ENCODE measurements around the gene MYDGF.

- no peak for TF ChIP-seq SP1 (CRISPR knock-in tag; conservative IDR thresholded peaks at IDR 0.05)
- no peak for TF ChIP-seq ATF2 (CRISPR knock-in tag; IDR thresholded peaks at IDR 0.05; ENCODE audit: borderline replicate concordance, low read depth)
- TF ChIP-seq ELF4 (CRISPR knock-in tag; IDR thresholded peaks at IDR 0.05; ENCODE audit: low read depth), result no peak
- TF ChIP-seq, protein P1, sequence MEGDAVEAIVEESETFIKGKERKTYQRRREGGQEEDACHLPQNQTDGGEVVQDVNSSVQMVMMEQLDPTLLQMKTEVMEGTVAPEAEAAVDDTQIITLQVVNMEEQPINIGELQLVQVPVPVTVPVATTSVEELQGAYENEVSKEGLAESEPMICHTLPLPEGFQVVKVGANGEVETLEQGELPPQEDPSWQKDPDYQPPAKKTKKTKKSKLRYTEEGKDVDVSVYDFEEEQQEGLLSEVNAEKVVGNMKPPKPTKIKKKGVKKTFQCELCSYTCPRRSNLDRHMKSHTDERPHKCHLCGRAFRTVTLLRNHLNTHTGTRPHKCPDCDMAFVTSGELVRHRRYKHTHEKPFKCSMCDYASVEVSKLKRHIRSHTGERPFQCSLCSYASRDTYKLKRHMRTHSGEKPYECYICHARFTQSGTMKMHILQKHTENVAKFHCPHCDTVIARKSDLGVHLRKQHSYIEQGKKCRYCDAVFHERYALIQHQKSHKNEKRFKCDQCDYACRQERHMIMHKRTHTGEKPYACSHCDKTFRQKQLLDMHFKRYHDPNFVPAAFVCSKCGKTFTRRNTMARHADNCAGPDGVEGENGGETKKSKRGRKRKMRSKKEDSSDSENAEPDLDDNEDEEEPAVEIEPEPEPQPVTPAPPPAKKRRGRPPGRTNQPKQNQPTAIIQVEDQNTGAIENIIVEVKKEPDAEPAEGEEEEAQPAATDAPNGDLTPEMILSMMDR (IDR thresholded peaks at IDR 0.05), result no peak; the same call in 1 of the 2 replicates
- no peak for TF ChIP-seq NFYB (CRISPR knock-in tag; conservative IDR thresholded peaks at IDR 0.05; ENCODE audit: low read depth)
- TF ChIP-seq, protein P2, sequence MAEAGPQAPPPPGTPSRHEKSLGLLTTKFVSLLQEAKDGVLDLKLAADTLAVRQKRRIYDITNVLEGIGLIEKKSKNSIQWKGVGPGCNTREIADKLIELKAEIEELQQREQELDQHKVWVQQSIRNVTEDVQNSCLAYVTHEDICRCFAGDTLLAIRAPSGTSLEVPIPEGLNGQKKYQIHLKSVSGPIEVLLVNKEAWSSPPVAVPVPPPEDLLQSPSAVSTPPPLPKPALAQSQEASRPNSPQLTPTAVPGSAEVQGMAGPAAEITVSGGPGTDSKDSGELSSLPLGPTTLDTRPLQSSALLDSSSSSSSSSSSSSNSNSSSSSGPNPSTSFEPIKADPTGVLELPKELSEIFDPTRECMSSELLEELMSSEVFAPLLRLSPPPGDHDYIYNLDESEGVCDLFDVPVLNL (CRISPR knock-in tag; IDR thresholded peaks at IDR 0.05; ENCODE audit: borderline replicate concordance, low read depth), result no peak
- no peak for TF ChIP-seq ZBTB43 (CRISPR knock-in tag; IDR thresholded peaks at IDR 0.05)
- TF ChIP-seq, protein P3, sequence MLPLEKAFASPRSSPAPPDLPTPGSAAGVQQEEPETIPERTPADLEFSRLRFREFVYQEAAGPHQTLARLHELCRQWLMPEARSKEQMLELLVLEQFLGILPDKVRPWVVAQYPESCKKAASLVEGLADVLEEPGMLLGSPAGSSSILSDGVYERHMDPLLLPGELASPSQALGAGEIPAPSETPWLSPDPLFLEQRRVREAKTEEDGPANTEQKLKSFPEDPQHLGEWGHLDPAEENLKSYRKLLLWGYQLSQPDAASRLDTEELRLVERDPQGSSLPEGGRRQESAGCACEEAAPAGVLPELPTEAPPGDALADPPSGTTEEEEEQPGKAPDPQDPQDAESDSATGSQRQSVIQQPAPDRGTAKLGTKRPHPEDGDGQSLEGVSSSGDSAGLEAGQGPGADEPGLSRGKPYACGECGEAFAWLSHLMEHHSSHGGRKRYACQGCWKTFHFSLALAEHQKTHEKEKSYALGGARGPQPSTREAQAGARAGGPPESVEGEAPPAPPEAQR (CRISPR knock-in tag; IDR thresholded peaks at IDR 0.05), result no peak
Observed at GRCh38 chr19:4624733-4625362, 45.3 kb downstream of the MYDGF start.

Measured in WTC11 (cell line).